Activated B cell treated with CpG ODN at 0.5 μM for 24 hours (primary cell): ENCODE results near the gene CUL4A. TPM values are rescaled to one million over a fixed set of nuclear protein-coding genes. Genes with fewer than 3 reads are reported as not detected.

Source experiments
- ATAC-seq: fragments of 200-7000 bp; cut with Tn5 transposase; one replicate; pipeline ENCODE4 v1.10.0; 2021; ENCODE audit warnings: low read depth, mild to moderate bottlenecking, moderate library complexity
- CTCF ChIA-PET: fragments of 350-600 bp; sonication (Branson Sonifier 250); formaldehyde crosslinking; loops from one replicate; lab custom pipeline; 2021; ENCODE audit warnings: antibody characterized with exemption; lab: Charles Lee
- POLR2A ChIA-PET: fragments of 350-600 bp; sonication (Branson Sonifier 250); formaldehyde crosslinking; loops from one replicate; lab custom pipeline; 2021; ENCODE audit warnings: antibody characterized with exemption; lab: Charles Lee
- DNase-seq: peaks from one replicate; pipeline ENCODE4 v3.0.0; 2022
- H3K27ac Mint-ChIP-seq: one replicate; pipeline ENCODE4 v1.8.0; 2020; ENCODE audit warnings: mixed read lengths
- H3K27me3 Mint-ChIP-seq: one replicate; pipeline ENCODE4 v1.8.0; 2021; ENCODE audit warnings: mixed read lengths
- H3K36me3 Mint-ChIP-seq: one replicate; pipeline ENCODE4 v1.8.0; 2021; ENCODE audit warnings: low read depth, mixed read lengths
- H3K4me1 Mint-ChIP-seq: one replicate; pipeline ENCODE4 v1.8.0; 2021; ENCODE audit warnings: mixed read lengths
- H3K4me3 Mint-ChIP-seq: one replicate; pipeline ENCODE4 v1.8.0; 2020; ENCODE audit warnings: mild to moderate bottlenecking, mixed read lengths
- H3K9me3 Mint-ChIP-seq: one replicate; pipeline ENCODE4 v1.8.0; 2020; ENCODE audit warnings: mixed read lengths
- CTCF ChIP-seq: fragments of 200-600 bp; IDR thresholded peaks from one replicate; pipeline ENCODE4 v1.8.0; 2022; ENCODE audit warnings: antibody characterized with exemption, mild to moderate bottlenecking
- intact Hi-C: fragments of 100-400 bp; cut with micrococcal nuclease; formaldehyde crosslinking; loops from one replicate; pipeline ENCODE4 v1.15.1; 2024
- total RNA-seq: library from RNA; stranded (reverse); gene quantifications from 2 replicates; pipeline ENCODE4 v1.2.3, GENCODE V29; 2022

The CUL4A gene
- total RNA-seq, 1 donor from 2014 or later = 77.2 TPM

- DNase-seq = no peak
- intact Hi-C loops = no loop called here
- ChIA-PET CTCF (no interaction called here), POLR2A (no interaction called here)
- ATAC-seq = no peak
- no peak for TF ChIP-seq CTCF
- no peak overlapping the region for H3K4me3 Mint-ChIP-seq
- no peaks in the 10 kb centered on the region for H3K27me3 Mint-ChIP-seq
- H3K4me1 Mint-ChIP-seq = peaks cover 5% of the 10 kb centered on the region
- peaks cover 3% of the 10 kb centered on the region for H3K9me3 Mint-ChIP-seq
- peaks cover 27% of the 10 kb centered on the region for H3K36me3 Mint-ChIP-seq
- no peak overlapping the region for H3K27ac Mint-ChIP-seq
These were observed 41.8 kb upstream of the CUL4A start for GRCh38 chr13:113167575-113167974.

DNA sequence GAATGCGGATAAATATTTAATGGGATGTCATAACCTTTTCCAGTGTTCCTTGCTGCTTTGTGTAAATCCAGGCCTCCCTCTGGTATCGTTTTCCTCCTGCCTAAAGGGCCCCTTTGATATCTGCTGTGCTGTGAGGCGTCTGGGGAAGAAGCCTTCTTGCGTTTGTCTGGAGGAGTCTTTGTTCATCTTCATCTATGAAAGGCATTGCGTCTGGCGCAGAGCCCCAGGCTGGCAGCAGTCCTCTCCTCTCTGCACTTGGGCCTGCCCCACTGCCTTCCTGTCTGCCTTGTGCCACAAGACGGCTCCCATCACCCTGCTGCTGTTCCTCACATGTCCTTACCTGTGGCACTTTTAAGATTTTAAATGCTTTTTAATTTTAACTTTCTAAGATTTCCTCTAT is 41.2 kb upstream of the CUL4A start:
- ChIA-PET POLR2A (no interaction called here), CTCF (no interaction called here)
- H3K4me3 Mint-ChIP-seq = no peak overlapping the region
- ATAC-seq = no peak
- no peak for TF ChIP-seq CTCF
- DNase-seq = no peak
- no peak overlapping the region for H3K27ac Mint-ChIP-seq
- peaks cover 3% of the 10 kb centered on the region for H3K9me3 Mint-ChIP-seq
- H3K36me3 Mint-ChIP-seq = peaks cover 30% of the 10 kb centered on the region
- H3K4me1 Mint-ChIP-seq = peaks cover 5% of the 10 kb centered on the region
- no peaks in the 10 kb centered on the region for H3K27me3 Mint-ChIP-seq
- intact Hi-C loops = no loop called here

DNA sequence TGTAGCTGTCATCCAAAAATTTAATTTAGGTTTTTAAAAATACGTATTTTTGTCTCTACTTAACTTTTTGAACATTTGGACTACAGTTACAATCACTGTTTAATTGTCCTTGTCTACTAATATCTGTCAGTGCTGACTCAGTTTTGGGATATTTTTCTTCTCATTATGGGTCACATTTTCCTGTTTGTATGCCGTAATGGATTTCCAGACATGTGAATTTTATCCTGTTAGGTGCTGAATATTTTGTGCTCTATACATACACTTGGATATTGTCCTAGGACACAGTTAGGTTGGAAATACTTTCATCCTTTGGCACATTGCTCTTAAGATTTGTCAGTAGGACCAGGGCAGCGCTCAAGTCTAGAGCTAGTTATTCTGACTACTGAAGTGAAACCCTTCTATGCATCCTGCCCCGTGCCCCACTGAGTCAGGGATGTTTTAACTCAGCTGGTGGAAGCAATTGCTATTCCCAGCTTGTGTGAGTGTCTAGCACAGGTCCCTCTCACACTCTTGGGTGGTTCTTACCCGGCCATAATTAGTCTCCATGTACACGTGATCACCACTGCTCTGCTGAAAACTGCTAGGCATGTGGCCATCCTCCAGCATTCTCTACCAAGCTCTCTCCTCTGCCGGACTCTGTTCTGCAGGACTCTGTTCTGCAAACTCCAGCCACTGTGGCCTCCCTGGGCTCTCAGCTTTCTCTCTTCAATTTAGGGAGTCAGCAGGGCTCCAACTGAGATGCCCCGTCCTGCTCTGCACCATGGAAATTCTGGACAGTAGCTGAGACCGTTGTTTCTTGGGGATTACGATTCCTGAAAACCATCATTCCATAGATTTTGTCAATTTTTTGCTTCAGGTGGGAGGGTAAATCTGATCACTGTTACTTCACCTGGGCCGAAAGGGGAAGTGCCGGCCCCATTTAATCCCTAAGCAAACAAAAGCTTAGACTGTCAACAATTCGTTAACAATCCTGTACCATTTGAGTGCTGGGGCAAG is 39.8 kb upstream of the CUL4A start:
- H3K4me1 Mint-ChIP-seq = peaks cover 5% of the 10 kb centered on the region
- ChIA-PET POLR2A (no interaction called here), CTCF (no interaction called here)
- H3K9me3 Mint-ChIP-seq = peaks cover 3% of the 10 kb centered on the region
- no peak for DNase-seq
- ATAC-seq = no peak
- H3K27me3 Mint-ChIP-seq = no peaks in the 10 kb centered on the region
- intact Hi-C loops = no loop called here
- no peak for TF ChIP-seq CTCF
- no peak overlapping the region for H3K27ac Mint-ChIP-seq
- H3K4me3 Mint-ChIP-seq = no peak overlapping the region
- peaks cover 36% of the 10 kb centered on the region for H3K36me3 Mint-ChIP-seq

GRCh38 chr13:113170511-113170910 is 38.9 kb upstream of the CUL4A start:
- POLR2A ChIA-PET = no interaction called here
- no peak overlapping the region for H3K4me3 Mint-ChIP-seq

More at GRCh38 chr13:113170511-113170910, 38.9 kb upstream of the CUL4A start:
- intact Hi-C loops = no loop called here
- CTCF ChIA-PET = no interaction called here
- Mint-ChIP-seq H3K9me3 (peaks cover 3% of the 10 kb centered on the region), H3K27me3 (no peaks in the 10 kb centered on the region), H3K36me3 (peaks cover 45% of the 10 kb centered on the region), H3K4me1 (peaks cover 5% of the 10 kb centered on the region), H3K27ac (no peak overlapping the region)
- no peak for ATAC-seq
- DNase-seq = no peak
- TF ChIP-seq CTCF = no peak
